Neural cell (in vitro differentiated cells): Measurements from ENCODE around the gene HGD. TPM values are rescaled to one million over a fixed set of nuclear protein-coding genes. Genes with fewer than 3 reads are reported as not detected.

Experiments used
- H2AFZ ChIP-seq: fragments of 200-600, 300-800 bp; sonication (generic), shearing (Covaris generic); 2 replicates; pipeline ENCODE4 v1.6.0; 2014; ENCODE audit warnings: low read depth, mild to moderate bottlenecking, antibody characterized with exemption, low read length, moderate library complexity
- H3F3A ChIP-seq: fragments of 200-600 bp; shearing (Covaris generic); 2 replicates; pipeline ENCODE4 v1.6.1; 2016; ENCODE audit warnings: mild to moderate bottlenecking, moderate library complexity, mixed read lengths, antibody characterized with exemption, low read length; ENCODE audit not compliant: insufficient read depth, poor library complexity, severe bottlenecking
- H3K27ac ChIP-seq: fragments of 200-600, 300-800 bp; sonication (generic), shearing (Covaris generic); 2 replicates; pipeline ENCODE4 v1.5.1; 2014; ENCODE audit warnings: mild to moderate bottlenecking, low read length, moderate library complexity
- H3K27me3 ChIP-seq: fragments of 300-800, 200-600 bp; sonication (generic), shearing (Covaris generic); 2 replicates; pipeline ENCODE4 v1.6.0; 2014; ENCODE audit warnings: mild to moderate bottlenecking, low read depth, low read length, moderate library complexity; ENCODE audit not compliant: insufficient read depth
- H3K36me3 ChIP-seq: fragments of 300-800, 200-600 bp; sonication (generic), shearing (Covaris generic); 2 replicates; pipeline ENCODE4 v1.5.1; 2014; ENCODE audit warnings: mild to moderate bottlenecking, antibody characterized with exemption, low read length, moderate library complexity; ENCODE audit not compliant: insufficient read depth
- H3K4me2 ChIP-seq: fragments of 300-800, 200-600 bp; sonication (generic), shearing (Covaris generic); 2 replicates; pipeline ENCODE4 v1.6.0; 2014; ENCODE audit warnings: mild to moderate bottlenecking, low read length
- H3K4me3 ChIP-seq: fragments of 300-800, 200-600 bp; sonication (generic), shearing (Covaris generic); 2 replicates; pipeline ENCODE4 v1.5.1; 2014; ENCODE audit warnings: mild to moderate bottlenecking, low read length, moderate library complexity
- H3K79me2 ChIP-seq: fragments of 200-600 bp; shearing (Covaris generic); replicated peaks from 2 replicates; pipeline ENCODE4 v1.6.0; 2014; ENCODE audit warnings: mild to moderate bottlenecking, low read length, moderate library complexity; ENCODE audit not compliant: insufficient read depth
- H3K9ac ChIP-seq: fragments of 300-800, 200-600 bp; sonication (generic), shearing (Covaris generic); 2 replicates; pipeline ENCODE4 v1.6.1; 2016; ENCODE audit warnings: mild to moderate bottlenecking, low read length, mixed read lengths
- H3K9me2 ChIP-seq: fragments of 200-600 bp; shearing (Covaris generic); 2 replicates; pipeline ENCODE4 v1.6.1; 2016; ENCODE audit warnings: mild to moderate bottlenecking, low read length, mixed read lengths; ENCODE audit not compliant: insufficient read depth
- H3K9me3 ChIP-seq: fragments of 200-600, 300-800 bp; sonication (generic), shearing (Covaris generic); 2 replicates; pipeline ENCODE4 v1.6.1; 2016; ENCODE audit warnings: mild to moderate bottlenecking, mixed run types, low read length, moderate library complexity, mixed read lengths
- H4K20me1 ChIP-seq: fragments of 200-600 bp; shearing (Covaris generic); 2 replicates; pipeline ENCODE4 v1.6.1; 2016; ENCODE audit warnings: mild to moderate bottlenecking, mixed run types; ENCODE audit not compliant: insufficient read depth
- EP300 ChIP-seq: fragments of 450-650 bp; conservative IDR thresholded peaks from 2 replicates; pipeline ENCODE4 v1.6.1; 2014; ENCODE audit warnings: antibody characterized with exemption, mild to moderate bottlenecking, moderate library complexity; ENCODE audit not compliant: poor library complexity, severe bottlenecking
- EZH2 ChIP-seq: fragments of 200-600, 300-800 bp; shearing (Covaris generic), sonication (generic); IDR thresholded peaks from 2 replicates; pipeline ENCODE4 v1.6.1; 2014; ENCODE audit warnings: antibody characterized with exemption, low read length, borderline replicate concordance, mild to moderate bottlenecking; ENCODE audit not compliant: insufficient read depth, poor library complexity, severe bottlenecking
- MXI1 ChIP-seq: fragments of 450-650 bp; conservative IDR thresholded peaks from 2 replicates; pipeline ENCODE4 v1.6.1; 2014; ENCODE audit warnings: antibody characterized with exemption, mild to moderate bottlenecking; ENCODE audit not compliant: poor library complexity, severe bottlenecking
- POLR2AphosphoS5 ChIP-seq: IDR thresholded peaks from 2 replicates; pipeline ENCODE4 v1.6.1; 2012
- REST ChIP-seq: IDR thresholded peaks from 2 replicates; pipeline ENCODE4 v1.6.1; 2012; ENCODE audit warnings: borderline replicate concordance
- polyA plus RNA-seq: library from polyadenylated mRNA; depleted of rRNA; stranded (reverse); fragments of >200 nt; gene quantifications from 2 replicates; pipeline ENCODE4 v1.2.3, GENCODE V29; 2014

The HGD gene
- polyA plus RNA-seq, 1 donor from 2014 or later, result not detected

GRCh38 chr3:120615847-120616609, 66.0 kb downstream of the HGD start:
- Histone ChIP-seq H3K27me3 (no peaks in the 10 kb centered on the region), H3K36me3 (no peaks in the 10 kb centered on the region), H3K4me3 (no peak overlapping the region), H3K27ac (no peak overlapping the region), H2AFZ (no peak overlapping the region), H3F3A (no peaks in the 10 kb centered on the region), H3K9ac (no peak overlapping the region), H4K20me1 (no peaks in the 10 kb centered on the region), H3K79me2 (no peaks in the 10 kb centered on the region), H3K9me2 (no peaks in the 10 kb centered on the region), H3K9me3 (no peaks in the 10 kb centered on the region), H3K4me2 (no peak overlapping the region)
- TF ChIP-seq POLR2AphosphoS5, result no peak
- TF ChIP-seq REST, result no peak

DNA sequence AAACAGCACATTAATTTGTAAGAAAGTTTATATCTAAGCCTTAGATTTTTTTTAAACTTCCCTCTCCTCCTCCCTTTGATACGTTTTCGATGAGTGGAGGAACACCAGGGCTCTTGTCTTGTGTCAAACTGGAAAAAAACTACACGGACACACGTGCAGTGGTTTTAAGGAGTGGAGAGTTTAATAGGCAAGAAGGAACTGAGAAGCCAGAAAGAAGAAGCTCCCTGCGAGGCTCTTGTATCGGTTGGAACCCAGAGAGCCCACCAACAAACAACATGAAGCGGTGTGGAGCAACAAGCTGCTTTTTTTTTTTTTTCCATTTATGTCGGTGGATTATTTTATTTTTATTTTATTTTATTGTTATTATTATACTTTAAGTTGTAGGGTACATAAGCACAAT, 67.3 kb downstream of the HGD start:
- no peak overlapping the region for H3K9ac ChIP-seq
- no peaks in the 10 kb centered on the region for H3K27me3 ChIP-seq
- no peak overlapping the region for H2AFZ ChIP-seq
- no peaks in the 10 kb centered on the region for H3F3A ChIP-seq
- H3K79me2 ChIP-seq, result no peaks in the 10 kb centered on the region
- no peaks in the 10 kb centered on the region for H3K9me3 ChIP-seq
- H3K27ac ChIP-seq, result no peak overlapping the region
- H3K36me3 ChIP-seq, result no peaks in the 10 kb centered on the region
- H3K4me3 ChIP-seq, result no peak overlapping the region
- no peak overlapping the region for H3K4me2 ChIP-seq
- H4K20me1 ChIP-seq, result no peaks in the 10 kb centered on the region
- H3K9me2 ChIP-seq, result no peaks in the 10 kb centered on the region
- TF ChIP-seq EP300, result no peak
- no peak for TF ChIP-seq POLR2AphosphoS5
- no peak for TF ChIP-seq REST
- TF ChIP-seq EZH2, result no peak
- no peak for TF ChIP-seq MXI1
